HepG2 (cell line): ENCODE data around the gene UQCC5.

Experiments used
- BRF2 ChIP-seq: sonication (generic); formaldehyde crosslinking; IDR thresholded peaks from 2 replicates; pipeline ENCODE4 v1.8.1; 2022; ENCODE audit warnings: mild to moderate bottlenecking, missing genetic modification reagents
- CBX5 ChIP-seq: sonication (generic); formaldehyde crosslinking; IDR thresholded peaks from 2 replicates; pipeline ENCODE4 v1.4.0; 2020; ENCODE audit warnings: missing genetic modification reagents, borderline replicate concordance
- CCAR2 ChIP-seq: fragments of 200-400 bp; formaldehyde crosslinking; optimal IDR thresholded peaks from 2 replicates; pipeline ENCODE3; 2018; ENCODE audit warnings: low read depth, mild to moderate bottlenecking, low read length, moderate library complexity
- CTCF ChIP-seq: sonication (generic); formaldehyde crosslinking; IDR thresholded peaks from 2 replicates; pipeline ENCODE4 v1.5.0; 2020; ENCODE audit warnings: mild to moderate bottlenecking, missing genetic modification reagents, moderate library complexity
- E2F1 ChIP-seq: sonication (generic); formaldehyde crosslinking; IDR thresholded peaks from 2 replicates; pipeline ENCODE4 v1.5.0; 2020; ENCODE audit warnings: missing genetic modification reagents
- MAX ChIP-seq: IDR thresholded peaks from 2 replicates; pipeline ENCODE4 v1.6.1; 2012; ENCODE audit warnings: inconsistent platforms
- NFATC3 ChIP-seq: sonication (generic); formaldehyde crosslinking; IDR thresholded peaks from 2 replicates; pipeline ENCODE4 v1.5.1; 2020; ENCODE audit warnings: mild to moderate bottlenecking, missing genetic modification reagents
- NKX3-1 ChIP-seq: sonication (generic); formaldehyde crosslinking; IDR thresholded peaks from 2 replicates; pipeline ENCODE4 v1.5.0; 2020; ENCODE audit warnings: missing genetic modification reagents
- PCBP1 ChIP-seq: fragments of 200-400 bp; formaldehyde crosslinking; IDR thresholded peaks from 2 replicates; pipeline ENCODE4 v1.6.1; 2017; ENCODE audit warnings: mild to moderate bottlenecking, low read depth, low read length, borderline replicate concordance
- POLR2A ChIP-seq, 2 experiments: IDR thresholded peaks; 2 replicates each; pipeline ENCODE4 v1.6.1; 2011; ENCODE audit warnings: low read depth in 2 of 2, low read length in 2 of 2, mild to moderate bottlenecking in 1 of 2, moderate library complexity in 1 of 2; ENCODE audit not compliant: insufficient read depth in 1 of 2
- RNF2 ChIP-seq: fragments of 450-650 bp; conservative IDR thresholded peaks from 2 replicates; pipeline ENCODE4 v1.6.1; 2016; ENCODE audit warnings: low read depth
- SIN3A ChIP-seq: IDR thresholded peaks from 2 replicates; pipeline ENCODE4 v1.6.1; 2011; ENCODE audit warnings: low read depth, mild to moderate bottlenecking, control low read depth, low read length, borderline replicate concordance
- SIN3B ChIP-seq: fragments of 150-350 bp; IDR thresholded peaks from 2 replicates; pipeline ENCODE4 v1.6.1; 2014; ENCODE audit warnings: low read length
- ZNF615 ChIP-seq: sonication (generic); formaldehyde crosslinking; IDR thresholded peaks from 2 replicates; pipeline ENCODE4 v1.5.0; 2020; ENCODE audit warnings: mild to moderate bottlenecking, missing genetic modification reagents, borderline replicate concordance

- TF ChIP-seq NKX3-1 (CRISPR knock-in tag) (no peak), SIN3B (no peak), MAX (no peak), BRF2 (CRISPR knock-in tag) (no peak), CTCF (CRISPR knock-in tag) (no peak), ZNF615 (CRISPR knock-in tag) (no peak), CCAR2 (no peak), CBX5 (CRISPR knock-in tag) (no peak), POLR2A (IDR thresholded peaks at IDR 0.05; ENCODE audit: insufficient read depth in 1 of 2, low read depth in 2 of 2, low read length in 2 of 2) (no peak; a peak in 1 of 4 replicates), SIN3A (no peak), E2F1 (CRISPR knock-in tag) (no peak), PCBP1 (no peak), RNF2 (no peak), NFATC3 (CRISPR knock-in tag) (no peak)
Measured at GRCh38 chr3:52523386-52524257, 12.8 kb upstream of the UQCC5 start.
